ENCODE results near the gene PANK2. TPM values are rescaled to one million over a fixed set of nuclear protein-coding genes. Genes with fewer than 3 reads are reported as not detected.

The PANK2 gene
- total and polyA plus RNA-seq, 3 donors from 2014 or later = 57.9 to 71.2 (median 63.4) TPM

GRCh38 chr20:3854462-3854871 is 34.7 kb upstream of the PANK2 start:
- Histone ChIP-seq H3K4me1 (no peaks in the 10 kb centered on the region), H3K27me3 (no peaks in the 10 kb centered on the region), H3K9me3 (no peaks in the 10 kb centered on the region), H3K36me3 (ENCODE audit: low read depth, missing control alignments) (no peaks in the 10 kb centered on the region), H3K4me3 (no peak overlapping the region), H3K27ac (no peak overlapping the region)
- DNase-seq = no peak
- intact Hi-C loops (cut with DNase I; ENCODE audit: low total_unique reads) = no loop called here
- WGBS, 2 donors = 72 to 81% methylated on average over 4 of the region's 4 CpGs
- TF ChIP-seq CTCF (IDR thresholded peaks at IDR 0.05) (no peak), POLR2A (IDR thresholded peaks at IDR 0.05) (no peak)

DNA sequence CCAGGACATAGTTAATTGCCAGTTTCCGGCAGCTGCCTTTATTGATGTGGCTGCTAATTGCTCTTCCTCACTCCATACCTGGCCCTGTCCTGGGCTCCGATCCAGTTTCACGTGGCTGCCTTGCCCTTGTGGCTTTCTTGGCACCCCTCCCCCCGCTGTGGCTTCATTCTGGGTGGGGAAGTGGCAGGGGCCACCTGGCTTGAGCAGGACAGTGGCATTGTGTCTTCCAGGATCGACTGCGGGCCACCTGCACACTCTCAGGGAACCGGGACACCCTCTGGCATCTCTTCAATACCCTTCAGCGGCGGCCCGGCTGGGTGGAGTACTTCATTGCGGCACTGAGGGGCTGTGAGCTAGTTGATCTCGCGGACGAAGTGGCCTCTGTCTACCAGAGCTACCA is 31.8 kb upstream of the PANK2 start:
- H3K27me3 ChIP-seq = no peaks in the 10 kb centered on the region
- WGBS, 2 donors = 84 to 86% methylated on average over 14 of the region's 14 CpGs
- H3K4me1 ChIP-seq = no peaks in the 10 kb centered on the region
- intact Hi-C loops (cut with DNase I; ENCODE audit: low total_unique reads) = no loop called here
- H3K9me3 ChIP-seq = no peaks in the 10 kb centered on the region
- no peaks in the 10 kb centered on the region for H3K36me3 ChIP-seq (ENCODE audit: low read depth, missing control alignments)
- no peak for DNase-seq
- H3K4me3 ChIP-seq = no peak overlapping the region
- H3K27ac ChIP-seq = no peak overlapping the region
- no peak for TF ChIP-seq CTCF (IDR thresholded peaks at IDR 0.05)

- intact Hi-C loops (cut with DNase I; ENCODE audit: low total_unique reads) = no loop called here
- no peaks in the 10 kb centered on the region for H3K36me3 ChIP-seq (ENCODE audit: low read depth, missing control alignments)
- no peaks in the 10 kb centered on the region for H3K27me3 ChIP-seq
- H3K27ac ChIP-seq = no peak overlapping the region
- no peak overlapping the region for H3K4me3 ChIP-seq
- DNase-seq = no peak
- no peaks in the 10 kb centered on the region for H3K9me3 ChIP-seq
- no peaks in the 10 kb centered on the region for H3K4me1 ChIP-seq
- TF ChIP-seq CTCF (IDR thresholded peaks at IDR 0.05) = no peak
- no peak for TF ChIP-seq POLR2A (IDR thresholded peaks at IDR 0.05)
- 96% methylated on average over 6 of the region's 6 CpGs for whole genome bisulfite sequencing, 2 donors
These were observed 30.5 kb upstream of the PANK2 start for GRCh38 chr20:3858689-3859088.

DNA sequence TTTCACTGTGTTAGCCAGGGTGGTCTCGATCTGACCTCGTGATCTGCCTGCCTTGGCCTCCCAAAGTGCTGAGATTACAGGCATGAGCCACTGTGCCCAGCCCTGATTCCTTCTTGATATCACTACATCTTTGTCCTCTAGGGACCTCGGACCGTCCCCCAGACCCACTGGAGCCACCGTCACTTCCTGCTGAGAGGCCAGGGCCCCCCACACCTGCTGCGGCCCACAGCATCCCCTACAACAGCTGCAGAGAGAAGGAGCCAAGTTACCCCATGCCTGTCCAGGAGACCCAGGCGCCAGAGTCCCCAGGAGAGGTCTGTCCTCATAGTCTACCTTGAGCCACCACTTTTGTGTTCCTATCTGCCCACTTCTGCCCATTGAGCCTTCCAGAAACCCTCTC is 28.0 kb upstream of the PANK2 start:
- 93 to 97% methylated on average over 7 of the region's 7 CpGs for WGBS, 2 donors
- intact Hi-C loops (cut with DNase I; ENCODE audit: low total_unique reads) = no loop called here
- Histone ChIP-seq H3K9me3 (no peaks in the 10 kb centered on the region), H3K36me3 (ENCODE audit: low read depth, missing control alignments) (no peaks in the 10 kb centered on the region), H3K27me3 (no peaks in the 10 kb centered on the region), H3K4me3 (no peak overlapping the region), H3K4me1 (no peaks in the 10 kb centered on the region), H3K27ac (no peak overlapping the region)
- TF ChIP-seq CTCF (IDR thresholded peaks at IDR 0.05) = no peak
- no peak for TF ChIP-seq POLR2A (IDR thresholded peaks at IDR 0.05)
- DNase-seq = no peak

- no peak overlapping the region for H3K4me3 ChIP-seq
- no peaks in the 10 kb centered on the region for H3K9me3 ChIP-seq
- no peaks in the 10 kb centered on the region for H3K36me3 ChIP-seq (ENCODE audit: low read depth, missing control alignments)
- H3K4me1 ChIP-seq = no peaks in the 10 kb centered on the region
- TF ChIP-seq POLR2A (IDR thresholded peaks at IDR 0.05) = no peak
- TF ChIP-seq CTCF (IDR thresholded peaks at IDR 0.05) = no peak
- H3K27ac ChIP-seq = no peak overlapping the region
- H3K27me3 ChIP-seq = no peaks in the 10 kb centered on the region
- WGBS, 2 donors = 92 to 100% methylated on average over 1 of the region's 1 CpG
- intact Hi-C loops (cut with DNase I; ENCODE audit: low total_unique reads) = no loop called here
- DNase-seq = no peak
These were observed 26.9 kb upstream of the PANK2 start for GRCh38 chr20:3862333-3862732.

Measured in testis (tissue), 3 donors.